Smooth muscle cell (in vitro differentiated cells): ENCODE data around the gene EP400. TPM values are rescaled to one million over a fixed set of nuclear protein-coding genes. Genes with fewer than 3 reads are reported as not detected.

Experiments used
- DNase-seq: peaks from one replicate; lab custom pipeline; 2025; ENCODE audit not compliant: unreplicated experiment; lab: John Stamatoyannopoulos, UW
- H2AFZ ChIP-seq: fragments of 200-600 bp; sonication (generic); 2 replicates; pipeline ENCODE4 v1.6.0; 2016; ENCODE audit warnings: antibody characterized with exemption, low read depth, mild to moderate bottlenecking
- H3F3A ChIP-seq: fragments of 200-600 bp; sonication (generic); 2 replicates; pipeline ENCODE4 v1.6.0; 2017; ENCODE audit warnings: antibody characterized with exemption, low read depth
- H3K27ac ChIP-seq: fragments of 200-600 bp; sonication (generic); 2 replicates; pipeline ENCODE4 v1.5.1; 2016; ENCODE audit warnings: low read depth, mild to moderate bottlenecking
- H3K27me3 ChIP-seq: fragments of 200-600 bp; sonication (generic); 2 replicates; pipeline ENCODE4 v1.6.1; 2016; ENCODE audit warnings: low read depth, mild to moderate bottlenecking
- H3K36me3 ChIP-seq: fragments of 200-600 bp; sonication (generic); 2 replicates; pipeline ENCODE4 v1.5.1; 2016; ENCODE audit warnings: low read depth
- H3K4me1 ChIP-seq: fragments of 200-600 bp; sonication (generic); 2 replicates; pipeline ENCODE4 v1.5.1; 2016; ENCODE audit warnings: low read depth
- H3K4me2 ChIP-seq: fragments of 200-600 bp; sonication (generic); 2 replicates; pipeline ENCODE4 v1.6.0; 2016; ENCODE audit warnings: mild to moderate bottlenecking
- H3K4me3 ChIP-seq: fragments of 200-600 bp; sonication (generic); 2 replicates; pipeline ENCODE4 v1.5.1; 2016; ENCODE audit warnings: mild to moderate bottlenecking
- H3K79me2 ChIP-seq: fragments of 200-600 bp; sonication (generic); 2 replicates; pipeline ENCODE4 v1.6.0; 2016; ENCODE audit warnings: low read depth, mild to moderate bottlenecking
- H3K9ac ChIP-seq: fragments of 200-600 bp; sonication (generic); 2 replicates; pipeline ENCODE4 v1.6.0; 2016; ENCODE audit warnings: low read depth
- H3K9me3 ChIP-seq: fragments of 200-600 bp; sonication (generic); replicated peaks from 2 replicates; pipeline ENCODE4 v1.5.1; 2016; ENCODE audit warnings: low read depth
- H4K20me1 ChIP-seq: fragments of 200-600 bp; sonication (generic); 2 replicates; pipeline ENCODE4 v1.6.0; 2016; ENCODE audit warnings: low read depth
- WGBS: methylation state at CpG from one replicate; pipeline ENCODE4 v1.1.7; 2016; ENCODE audit warnings: low lambda C conversion rate; 5-methylcytosine and 5-hydroxymethylcytosine counted together
- polyA plus RNA-seq: library from polyadenylated mRNA; unstranded; fragments of >200 nt; fragmentation: Nextera tagmentation; extraction: Ambion mirVana; gene quantifications from 2 replicates; pipeline ENCODE4 v1.2.1, GENCODE V29; 2016
- total RNA-seq: library from RNA; depleted of rRNA; stranded (reverse); fragments of >200 nt; gene quantifications from 2 replicates; pipeline ENCODE4 v1.2.3, GENCODE V29; 2014
- TF ChIP-seq, protein P1 (sequence below): fragments of 200-600 bp; sonication (generic); IDR thresholded peaks from 2 replicates; pipeline ENCODE4 v1.5.1; 2017; ENCODE audit warnings: borderline replicate concordance, mild to moderate bottlenecking, antibody characterized with exemption; ENCODE audit not compliant: insufficient read depth, poor library complexity, severe bottlenecking

Gene EP400
- total and polyA plus RNA-seq, 2 experiments from 2014 or later, result 6.6 to 13.6 TPM

DNA sequence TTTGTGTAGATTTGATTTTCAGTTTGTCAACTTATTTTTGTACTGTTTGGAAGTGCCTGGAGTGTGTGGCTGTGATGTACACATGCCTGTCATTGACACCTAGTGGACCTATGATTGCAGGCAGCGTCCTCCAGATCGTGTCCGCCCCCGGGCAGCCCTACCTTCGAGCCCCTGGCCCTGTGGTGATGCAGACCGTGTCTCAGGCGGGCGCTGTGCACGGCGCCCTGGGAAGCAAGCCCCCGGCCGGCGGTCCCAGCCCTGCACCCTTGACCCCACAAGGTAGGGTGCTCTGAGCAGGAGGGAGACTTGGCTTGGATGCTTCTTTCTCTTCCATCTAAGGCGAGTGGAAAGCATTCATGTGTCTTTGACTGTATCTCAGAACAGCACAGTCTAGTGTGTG, 75.8 kb downstream of the EP400 start:
- H2AFZ ChIP-seq, result no peak overlapping the region
- no peaks in the 10 kb centered on the region for H3K4me1 ChIP-seq
- H3K79me2 ChIP-seq, result no peaks in the 10 kb centered on the region
- no peak overlapping the region for H3K4me2 ChIP-seq
- H4K20me1 ChIP-seq, result peaks cover 2% of the 10 kb centered on the region
- 97% methylated on average over 14 of the region's 14 CpGs for WGBS
- H3K9ac ChIP-seq, result no peak overlapping the region
- H3K9me3 ChIP-seq, result no peaks in the 10 kb centered on the region
- TF ChIP-seq, protein P1, sequence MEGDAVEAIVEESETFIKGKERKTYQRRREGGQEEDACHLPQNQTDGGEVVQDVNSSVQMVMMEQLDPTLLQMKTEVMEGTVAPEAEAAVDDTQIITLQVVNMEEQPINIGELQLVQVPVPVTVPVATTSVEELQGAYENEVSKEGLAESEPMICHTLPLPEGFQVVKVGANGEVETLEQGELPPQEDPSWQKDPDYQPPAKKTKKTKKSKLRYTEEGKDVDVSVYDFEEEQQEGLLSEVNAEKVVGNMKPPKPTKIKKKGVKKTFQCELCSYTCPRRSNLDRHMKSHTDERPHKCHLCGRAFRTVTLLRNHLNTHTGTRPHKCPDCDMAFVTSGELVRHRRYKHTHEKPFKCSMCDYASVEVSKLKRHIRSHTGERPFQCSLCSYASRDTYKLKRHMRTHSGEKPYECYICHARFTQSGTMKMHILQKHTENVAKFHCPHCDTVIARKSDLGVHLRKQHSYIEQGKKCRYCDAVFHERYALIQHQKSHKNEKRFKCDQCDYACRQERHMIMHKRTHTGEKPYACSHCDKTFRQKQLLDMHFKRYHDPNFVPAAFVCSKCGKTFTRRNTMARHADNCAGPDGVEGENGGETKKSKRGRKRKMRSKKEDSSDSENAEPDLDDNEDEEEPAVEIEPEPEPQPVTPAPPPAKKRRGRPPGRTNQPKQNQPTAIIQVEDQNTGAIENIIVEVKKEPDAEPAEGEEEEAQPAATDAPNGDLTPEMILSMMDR, result no peak
- no peaks in the 10 kb centered on the region for H3F3A ChIP-seq
- H3K27ac ChIP-seq, result no peak overlapping the region
- peaks cover 19% of the 10 kb centered on the region for H3K36me3 ChIP-seq
- H3K27me3 ChIP-seq, result no peaks in the 10 kb centered on the region
- no peak overlapping the region for H3K4me3 ChIP-seq
- DNase-seq, result no peak

DNA sequence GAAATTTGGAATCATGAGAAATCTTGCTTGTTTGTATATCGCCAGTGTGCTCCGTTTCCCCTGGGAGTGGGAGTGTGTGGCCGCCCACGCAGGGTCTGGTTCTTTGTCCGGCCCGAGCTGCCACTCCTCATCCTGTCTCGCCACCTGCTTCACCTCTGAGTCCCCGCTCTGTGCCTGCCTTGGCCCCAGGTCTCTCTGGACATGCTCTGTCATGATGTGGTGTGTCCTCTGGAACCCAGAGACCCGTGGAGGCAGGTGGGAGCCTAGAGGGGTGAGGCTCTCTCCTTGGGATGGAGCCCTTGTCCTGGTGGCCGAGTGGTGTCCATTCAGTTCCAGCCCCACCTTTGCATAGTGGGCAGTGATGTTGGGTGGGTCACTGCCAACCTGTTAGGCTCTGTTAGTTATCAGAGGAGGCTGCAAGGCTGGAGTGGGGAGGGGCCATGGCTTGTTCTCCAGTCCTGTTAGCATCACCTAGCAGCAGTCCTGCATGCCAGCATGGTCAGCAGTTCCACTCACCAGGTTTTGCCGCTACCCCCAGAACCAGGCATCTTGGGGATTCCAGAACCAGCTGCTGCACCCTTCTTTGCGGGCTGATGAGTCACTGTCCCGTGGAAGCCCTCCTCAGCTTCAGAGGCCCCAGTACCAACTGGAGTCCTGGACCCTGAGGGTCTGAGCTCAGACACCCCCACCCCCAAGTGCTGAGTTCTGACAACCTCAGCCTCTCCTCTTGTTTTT, 76.5 kb downstream of the EP400 start:
- H4K20me1 ChIP-seq, result no peaks in the 10 kb centered on the region
- no peak overlapping the region for H2AFZ ChIP-seq
- peaks cover 18% of the 10 kb centered on the region for H3K36me3 ChIP-seq
- no peaks in the 10 kb centered on the region for H3K79me2 ChIP-seq
- H3K4me2 ChIP-seq, result no peak overlapping the region
- no peak overlapping the region for H3K27ac ChIP-seq
- H3F3A ChIP-seq, result no peaks in the 10 kb centered on the region
- H3K4me1 ChIP-seq, result no peaks in the 10 kb centered on the region
- 98% methylated on average over 13 of the region's 13 CpGs for WGBS
- no peak for DNase-seq
- no peak overlapping the region for H3K9ac ChIP-seq
- TF ChIP-seq, protein P1, result no peak
- H3K9me3 ChIP-seq, result no peaks in the 10 kb centered on the region
- no peaks in the 10 kb centered on the region for H3K27me3 ChIP-seq
- no peak overlapping the region for H3K4me3 ChIP-seq

DNA sequence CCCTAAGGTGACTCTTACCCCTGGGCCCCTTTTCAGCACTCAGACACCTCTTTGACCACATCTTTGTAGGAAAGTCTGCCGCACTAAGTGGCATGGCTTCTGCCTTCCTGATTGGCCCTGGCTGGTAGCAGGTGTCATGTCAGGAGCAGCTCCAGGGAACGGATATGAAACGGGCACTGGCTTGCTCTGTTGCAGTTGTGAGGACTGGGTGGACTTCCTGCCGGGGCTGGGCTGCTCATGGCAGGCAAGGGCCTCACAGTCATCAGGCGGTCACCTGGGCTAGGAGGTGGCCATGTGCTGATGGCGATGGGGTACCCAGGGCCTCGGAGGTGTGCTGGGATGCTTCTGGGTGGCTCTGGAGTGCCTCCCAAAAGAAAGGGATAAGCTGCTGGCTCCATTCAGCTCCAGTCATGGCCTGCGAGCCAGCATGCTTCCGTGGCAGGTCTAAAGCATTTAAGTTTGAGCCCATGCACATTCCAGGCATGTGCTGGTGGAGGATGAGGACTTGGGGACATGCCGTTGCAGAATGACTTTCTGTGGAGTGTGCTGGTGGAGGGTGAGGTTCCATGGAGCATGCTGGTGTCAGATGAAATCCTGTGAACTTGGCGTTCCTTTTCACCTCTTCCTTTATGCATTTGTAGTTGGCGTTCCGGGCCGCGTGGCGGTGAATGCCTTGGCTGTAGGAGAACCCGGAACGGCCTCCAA, 77.2 kb downstream of the EP400 start:
- Histone ChIP-seq H3F3A (no peaks in the 10 kb centered on the region), H3K9ac (no peak overlapping the region), H3K79me2 (no peaks in the 10 kb centered on the region), H3K27me3 (no peaks in the 10 kb centered on the region), H3K27ac (no peak overlapping the region), H3K4me2 (no peak overlapping the region), H3K4me3 (no peak overlapping the region), H3K4me1 (no peaks in the 10 kb centered on the region), H3K36me3 (peaks cover 19% of the 10 kb centered on the region), H3K9me3 (no peaks in the 10 kb centered on the region), H2AFZ (no peak overlapping the region), H4K20me1 (no peaks in the 10 kb centered on the region)
- 95% methylated on average over 18 of the region's 18 CpGs for WGBS
- TF ChIP-seq, protein P1, result no peak
- no peak for DNase-seq
